DOHH2 (cell line): ENCODE data around the gene TM4SF5.

Experiments used
- CTCF ChIP-seq: fragments of 200-600 bp; sonication (generic); IDR thresholded peaks from one replicate; pipeline ENCODE4 v1.5.1; 2014; ENCODE audit warnings: antibody characterized with exemption, mild to moderate bottlenecking, low read depth, low read length; ENCODE audit not compliant: poor library complexity, severe bottlenecking
- EZH2phosphoT487 ChIP-seq: fragments of 200-600 bp; sonication (generic); IDR thresholded peaks from 2 replicates; pipeline ENCODE4 v1.6.1; 2017; ENCODE audit warnings: borderline replicate concordance, mild to moderate bottlenecking, antibody characterized with exemption, low read length, moderate library complexity, mixed read lengths

GRCh38 chr17:4766723-4767122 lies 5.0 kb upstream of the TM4SF5 start:
- TF ChIP-seq EZH2phosphoT487 (no peak), CTCF (no peak)
